Mesendoderm (in vitro differentiated cells): ENCODE results near the gene AGRN.
"Not testable (repeated sequence)": the region's sequence is repeated elsewhere in the genome, so short reads cannot be mapped to it uniquely, and the experiment has no call there.

ENCODE experiments used
- DNase-seq: peaks from one replicate; pipeline ENCODE4 v3.0.0; 2013
- H2AK5ac ChIP-seq: 2 replicates; pipeline ENCODE4 v1.6.1; 2013; ENCODE audit warnings: low read length, inconsistent platforms
- H2BK120ac ChIP-seq: 2 replicates; pipeline ENCODE4 v1.6.1; 2013; ENCODE audit warnings: low read depth, mild to moderate bottlenecking, low read length, moderate library complexity, mixed read lengths
- H2BK15ac ChIP-seq: replicated peaks from 2 replicates; pipeline ENCODE4 v1.6.1; 2013; ENCODE audit warnings: low read depth, mild to moderate bottlenecking, moderate library complexity
- H2BK5ac ChIP-seq: 2 replicates; pipeline ENCODE4 v1.6.1; 2013; ENCODE audit warnings: low read length, inconsistent platforms
- H3K18ac ChIP-seq: 2 replicates; pipeline ENCODE4 v1.6.1; 2013; ENCODE audit warnings: mild to moderate bottlenecking, low read length, mixed read lengths
- H3K23ac ChIP-seq: one replicate; pipeline ENCODE4 v1.6.1; 2013; ENCODE audit warnings: low read length
- H3K27ac ChIP-seq: 2 replicates; pipeline ENCODE4 v1.5.1; 2013; ENCODE audit warnings: low read depth, mild to moderate bottlenecking, inconsistent platforms, low read length, moderate library complexity
- H3K27me3 ChIP-seq: 2 replicates; pipeline ENCODE4 v1.6.1; 2013; ENCODE audit warnings: low read length, control low read depth, mild to moderate bottlenecking, inconsistent platforms; ENCODE audit not compliant: insufficient read depth, poor library complexity
- H3K36me3 ChIP-seq: 2 replicates; pipeline ENCODE4 v1.6.1; 2013; ENCODE audit warnings: low read length, inconsistent platforms; ENCODE audit not compliant: control insufficient read depth, insufficient read depth
- H3K4ac ChIP-seq: one replicate; pipeline ENCODE4 v1.6.1; 2013; ENCODE audit warnings: low read depth, mild to moderate bottlenecking, low read length, moderate library complexity
- H3K4me1 ChIP-seq: 2 replicates; pipeline ENCODE4 v1.6.1; 2013; ENCODE audit warnings: low read depth, low read length, inconsistent platforms; ENCODE audit not compliant: control insufficient read depth
- H3K4me2 ChIP-seq: 2 replicates; pipeline ENCODE4 v1.6.1; 2013; ENCODE audit warnings: low read length
- H3K4me3 ChIP-seq: 2 replicates; pipeline ENCODE4 v1.5.1; 2013; ENCODE audit warnings: mild to moderate bottlenecking, low read length
- H3K56ac ChIP-seq: one replicate; pipeline ENCODE4 v1.6.1; 2013; ENCODE audit warnings: low read length
- H3K79me1 ChIP-seq: 2 replicates; pipeline ENCODE4 v1.6.1; 2013; ENCODE audit warnings: low read length, inconsistent platforms
- H3K79me2 ChIP-seq: 2 replicates; pipeline ENCODE4 v1.6.1; 2013; ENCODE audit warnings: mild to moderate bottlenecking, low read length; ENCODE audit not compliant: control insufficient read depth, insufficient read depth
- H3K9ac ChIP-seq: 2 replicates; pipeline ENCODE4 v1.6.1; 2013; ENCODE audit warnings: low read length, inconsistent platforms
- H4K5ac ChIP-seq: one replicate; pipeline ENCODE4 v1.6.1; 2013; ENCODE audit warnings: low read length
- H4K8ac ChIP-seq: one replicate; pipeline ENCODE4 v1.6.1; 2013; ENCODE audit warnings: low read depth, mild to moderate bottlenecking, control low read depth, low read length, moderate library complexity
- WGBS: extraction: QIAGEN DNeasy Blood & Tissue Kit; methylation state at CpG from one replicate; pipeline ENCODE4 v1.1.7; 2013; ENCODE audit warnings: low lambda C conversion rate, missing lambda C conversion rate; ENCODE audit not compliant: insufficient coverage; ENCODE audit errors: extremely low coverage; 5-methylcytosine and 5-hydroxymethylcytosine counted together

AGRN gene

GRCh38 chr1:1094981-1095380 is 75.1 kb downstream of the AGRN start:
- Histone ChIP-seq H3K23ac (no peak overlapping the region), H3K79me1 (no peaks in the 10 kb centered on the region), H4K5ac (no peak overlapping the region), H3K18ac (no peak overlapping the region), H3K4me1 (no peaks in the 10 kb centered on the region), H3K4ac (no peak overlapping the region), H3K9ac (no peak overlapping the region), H3K56ac (no peak overlapping the region), H3K36me3 (no peaks in the 10 kb centered on the region), H2BK5ac (no peak overlapping the region), H2AK5ac (no peak overlapping the region), H3K27ac (no peak overlapping the region), H3K79me2 (no peaks in the 10 kb centered on the region), H3K4me2 (no peak overlapping the region), H2BK15ac (no peak overlapping the region), H2BK120ac (no peak overlapping the region), H3K4me3 (no peak overlapping the region), H4K8ac (no peak overlapping the region), H3K27me3 (no peaks in the 10 kb centered on the region)
- DNase-seq = no peak
- WGBS = no CpG with 5 or more reads among the region's 7 CpGs

- H2BK5ac ChIP-seq, H3K18ac ChIP-seq, H3K36me3 ChIP-seq, H3K23ac ChIP-seq, H3K9ac ChIP-seq, H3K4me1 ChIP-seq, H3K4me3 ChIP-seq, H3K27ac ChIP-seq, H2AK5ac ChIP-seq, H3K79me2 ChIP-seq, H3K79me1 ChIP-seq, H2BK15ac ChIP-seq, H3K4me2 ChIP-seq, H4K8ac ChIP-seq, H4K5ac ChIP-seq, H3K27me3 ChIP-seq, H3K4ac ChIP-seq, DNase-seq, H3K56ac ChIP-seq, H2BK120ac ChIP-seq: not testable (repeated sequence)
- WGBS = no CpG with 5 or more reads among the region's 5 CpGs
These were observed 76.2 kb downstream of the AGRN start for GRCh38 chr1:1096136-1096535.

GRCh38 chr1:1098681-1099421 is 78.9 kb downstream of the AGRN start:
- no CpG with 5 or more reads among the region's 18 CpGs for WGBS
- no peaks in the 10 kb centered on the region for H3K4me1 ChIP-seq
- no peak overlapping the region for H3K4me2 ChIP-seq
- H2BK5ac ChIP-seq = no peak overlapping the region
- no peak overlapping the region for H3K18ac ChIP-seq
- H3K56ac ChIP-seq = no peak overlapping the region
- no peaks in the 10 kb centered on the region for H3K36me3 ChIP-seq
- H2BK15ac ChIP-seq = no peak overlapping the region
- no peak overlapping the region for H3K4ac ChIP-seq
- H3K79me2 ChIP-seq = no peaks in the 10 kb centered on the region
- H3K27me3 ChIP-seq = no peaks in the 10 kb centered on the region
- no peak overlapping the region for H2BK120ac ChIP-seq
- H4K8ac ChIP-seq = no peak overlapping the region
- H3K4me3 ChIP-seq = no peak overlapping the region
- no peak overlapping the region for H3K9ac ChIP-seq
- H2AK5ac ChIP-seq = no peak overlapping the region
- H4K5ac ChIP-seq = no peak overlapping the region
- no peak for DNase-seq
- H3K27ac ChIP-seq = no peak overlapping the region
- H3K79me1 ChIP-seq = no peaks in the 10 kb centered on the region
- H3K23ac ChIP-seq = no peak overlapping the region

GRCh38 chr1:1099506-1100183 is 79.7 kb downstream of the AGRN start:
- H3K4me3 ChIP-seq = no peak overlapping the region
- H3K27ac ChIP-seq = no peak overlapping the region
- H4K8ac ChIP-seq = no peak overlapping the region
- H3K4me1 ChIP-seq = no peaks in the 10 kb centered on the region
- H4K5ac ChIP-seq = no peak overlapping the region
- no peak overlapping the region for H2BK5ac ChIP-seq
- H3K79me2 ChIP-seq = no peaks in the 10 kb centered on the region
- no peak overlapping the region for H3K4me2 ChIP-seq
- H3K18ac ChIP-seq = no peak overlapping the region
- no peak overlapping the region for H2BK15ac ChIP-seq
- no peak overlapping the region for H3K4ac ChIP-seq
- no peak overlapping the region for H2BK120ac ChIP-seq
- no peaks in the 10 kb centered on the region for H3K36me3 ChIP-seq
- DNase-seq = no peak
- H3K27me3 ChIP-seq = no peaks in the 10 kb centered on the region
- no peak overlapping the region for H3K9ac ChIP-seq
- H3K23ac ChIP-seq = no peak overlapping the region
- H2AK5ac ChIP-seq = no peak overlapping the region
- no peak overlapping the region for H3K56ac ChIP-seq
- no CpG with 5 or more reads among the region's 4 CpGs for WGBS
- H3K79me1 ChIP-seq = no peaks in the 10 kb centered on the region

GRCh38 chr1:1100296-1100695 is 80.4 kb downstream of the AGRN start:
- no peaks in the 10 kb centered on the region for H3K27me3 ChIP-seq
- no peak overlapping the region for H3K23ac ChIP-seq
- no peak overlapping the region for H3K4me2 ChIP-seq
- H2AK5ac ChIP-seq = no peak overlapping the region
- H2BK5ac ChIP-seq = no peak overlapping the region
- H3K18ac ChIP-seq = no peak overlapping the region
- H2BK15ac ChIP-seq = no peak overlapping the region
- DNase-seq = no peak
- WGBS = no CpG with 5 or more reads among the region's 11 CpGs
- no peak overlapping the region for H2BK120ac ChIP-seq
- no peaks in the 10 kb centered on the region for H3K36me3 ChIP-seq
- H3K79me2 ChIP-seq = no peaks in the 10 kb centered on the region
- no peak overlapping the region for H3K27ac ChIP-seq
- H3K56ac ChIP-seq = no peak overlapping the region
- H3K4me1 ChIP-seq = no peaks in the 10 kb centered on the region
- no peak overlapping the region for H4K5ac ChIP-seq
- no peak overlapping the region for H3K4me3 ChIP-seq
- H3K9ac ChIP-seq = no peak overlapping the region
- H3K4ac ChIP-seq = no peak overlapping the region
- H3K79me1 ChIP-seq = peaks cover 2% of the 10 kb centered on the region
- no peak overlapping the region for H4K8ac ChIP-seq
